UCSD-AML1 (cell line): ENCODE measurements around the gene LCN10.
A peak's percentile ranks its signal among the peaks of the same experiment; 100 is the strongest.
"Not testable (repeated sequence)": the region's sequence is repeated elsewhere in the genome, so short reads cannot be mapped to it uniquely, and the experiment has no call there.

ENCODE experiments used
- DNase-seq: peaks from one replicate; lab custom pipeline; 2025; ENCODE audit not compliant: unreplicated experiment; lab: John Stamatoyannopoulos, UW

The LCN10 gene

GRCh38 chr9:136742591-136743391 lies at the start of gene LCN10:
Gene LCN10, minus strand, starts transcription at chr9:136742940. Its CDS starts 37 bp downstream, at chr9:136742903.
- no peak for DNase-seq

DNA sequence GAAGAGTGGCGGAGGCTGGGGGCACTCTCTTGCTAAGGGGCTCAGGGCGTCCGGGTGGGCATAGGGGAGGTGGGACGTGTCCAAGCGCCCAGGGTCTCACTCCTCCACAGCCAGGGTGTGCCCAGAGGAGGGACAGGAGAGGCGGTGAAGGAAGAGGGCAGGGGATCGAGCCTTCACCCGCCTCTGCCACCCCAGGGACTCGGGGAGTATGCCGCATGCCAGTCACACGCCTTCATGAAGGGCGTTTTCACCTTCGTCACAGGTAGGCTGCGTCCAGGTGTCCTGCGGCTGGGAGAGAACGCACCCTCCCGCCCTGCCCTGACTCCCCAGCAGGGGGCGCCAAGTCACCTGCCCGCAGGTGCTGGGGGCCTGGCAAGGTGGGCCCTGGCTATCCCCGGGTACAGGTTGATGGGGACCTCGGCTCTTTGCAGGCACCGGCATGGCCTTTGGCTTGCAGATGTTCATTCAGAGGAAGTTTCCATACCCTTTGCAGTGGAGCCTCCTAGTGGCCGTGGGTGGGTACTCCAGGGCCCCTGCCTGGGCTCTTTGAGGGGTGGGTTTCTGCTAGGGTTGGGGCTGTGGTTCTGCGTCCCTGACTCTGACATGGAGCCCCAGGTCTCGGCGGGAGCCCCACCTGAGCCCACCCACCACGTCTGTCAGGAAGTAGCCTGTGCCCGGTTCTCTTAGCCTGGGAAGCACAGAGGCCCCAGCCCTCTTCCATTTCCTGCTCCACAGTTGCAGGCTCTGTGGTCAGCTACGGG lies 49.0 kb upstream of the LCN10 start:
- peak; percentile 66 for DNase-seq

- DNase-seq: peak; percentile 100
Observed at GRCh38 chr9:136790640-136791515, 48.1 kb upstream of the LCN10 start, which contains the start of gene TMEM141. Gene TMEM141, plus strand, starts transcription at chr9:136791344. Its CDS starts 27 bp downstream, at chr9:136791371.

DNA sequence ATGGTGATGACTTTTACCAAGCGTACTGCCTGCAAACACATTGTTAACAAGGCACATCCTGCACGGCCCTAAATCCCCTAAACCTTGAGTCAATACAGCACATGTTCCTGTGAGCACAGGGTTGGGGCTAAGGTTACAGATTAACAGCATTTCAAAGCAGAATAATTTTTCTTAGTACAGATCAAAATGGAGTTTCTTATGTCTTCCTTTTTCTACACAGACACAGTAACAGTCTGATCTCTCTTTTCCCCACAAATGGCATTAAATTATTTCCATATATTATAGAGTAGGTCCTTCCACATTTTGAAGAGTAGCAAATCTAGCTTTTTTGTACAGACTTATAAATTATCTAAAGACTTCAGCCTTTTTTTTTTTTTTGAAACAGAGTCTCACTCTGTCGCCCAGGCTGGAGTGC lies 46.8 kb upstream of the LCN10 start:
- no peak for DNase-seq

- not testable (repeated sequence) for DNase-seq
Observed at GRCh38 chr9:136788644-136789522, 46.1 kb upstream of the LCN10 start.

GRCh38 chr9:136787690-136788400 lies 45.1 kb upstream of the LCN10 start:
- DNase-seq: peak; percentile 68

DNA sequence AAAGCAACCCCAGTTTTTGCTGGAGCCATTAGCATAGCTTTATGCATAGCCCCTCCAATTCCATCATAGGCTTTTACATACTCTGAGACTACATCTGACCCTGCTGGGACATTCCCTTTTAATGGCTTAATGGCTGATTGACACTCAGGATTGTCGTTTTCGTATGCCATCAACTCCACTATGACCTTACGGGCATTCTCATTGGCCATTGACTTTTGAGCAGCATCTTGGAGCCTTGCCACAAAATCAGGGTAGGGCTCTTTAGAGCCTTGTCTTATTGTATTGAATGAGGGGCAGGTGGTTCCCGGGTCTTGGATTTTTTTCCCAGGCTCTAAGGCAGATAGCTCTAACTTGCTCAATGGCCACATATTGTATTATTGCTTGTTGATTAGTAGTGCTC lies 44.2 kb upstream of the LCN10 start:
- DNase-seq: not testable (repeated sequence)

DNA sequence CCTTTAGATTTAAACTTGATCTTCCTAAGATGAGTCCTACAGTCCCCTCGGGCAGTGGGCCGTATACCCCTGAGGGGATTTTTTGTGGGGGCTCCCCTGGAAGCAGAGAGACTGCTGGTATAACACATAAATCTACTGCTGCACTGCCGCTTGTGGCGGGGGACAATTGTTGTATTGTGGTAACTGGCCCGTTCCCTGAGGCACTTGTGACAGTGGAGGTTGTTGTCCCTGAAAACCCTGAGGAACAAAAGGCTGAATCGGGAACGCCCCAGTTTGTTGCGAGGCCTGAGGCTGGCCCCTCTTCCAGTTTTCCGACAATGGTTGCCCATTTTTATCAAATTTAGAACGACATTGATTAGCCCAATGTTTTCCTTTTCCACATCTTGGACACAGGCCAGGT lies 43.7 kb upstream of the LCN10 start:
- DNase-seq: no peak

GRCh38 chr9:136785565-136786355 lies 43.0 kb upstream of the LCN10 start:
- DNase-seq: not testable (repeated sequence)

- no peak for DNase-seq
Observed at GRCh38 chr9:136784997-136785361, 42.2 kb upstream of the LCN10 start.

DNA sequence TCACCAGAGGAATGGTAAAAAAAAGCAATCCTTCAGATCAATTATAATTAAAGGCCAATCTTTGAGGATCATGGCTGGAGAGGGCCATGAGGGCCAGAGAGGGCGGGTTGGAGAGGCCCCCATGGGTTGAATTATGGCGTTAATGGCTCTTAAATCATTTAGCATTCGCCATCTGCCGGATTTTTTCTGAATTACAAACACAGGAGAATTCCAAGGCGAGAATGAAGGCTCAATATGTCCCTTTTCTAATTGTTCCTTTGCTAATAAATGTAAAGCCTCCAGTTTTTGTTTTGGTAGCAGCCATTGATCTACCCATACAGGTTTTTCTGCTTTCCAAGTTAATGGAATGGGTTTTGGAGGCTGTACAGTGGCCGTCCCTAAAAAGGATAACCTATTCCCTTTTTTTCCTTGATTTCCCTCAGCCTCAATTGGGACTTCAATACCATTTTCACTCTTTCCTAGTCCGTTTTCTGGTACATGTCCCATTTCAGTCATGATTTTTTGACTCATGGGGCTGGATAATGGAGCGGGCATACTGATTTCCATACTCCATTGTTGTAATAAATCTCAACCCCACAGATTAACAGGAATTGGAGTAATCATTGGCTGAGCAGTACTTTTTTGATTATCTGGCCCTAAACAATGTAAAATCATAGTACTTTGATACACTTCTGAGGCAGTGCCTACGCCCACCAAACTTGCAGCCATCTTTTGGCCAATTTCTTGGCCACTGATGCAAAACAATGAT lies 41.7 kb upstream of the LCN10 start:
- DNase-seq: no peak

DNA sequence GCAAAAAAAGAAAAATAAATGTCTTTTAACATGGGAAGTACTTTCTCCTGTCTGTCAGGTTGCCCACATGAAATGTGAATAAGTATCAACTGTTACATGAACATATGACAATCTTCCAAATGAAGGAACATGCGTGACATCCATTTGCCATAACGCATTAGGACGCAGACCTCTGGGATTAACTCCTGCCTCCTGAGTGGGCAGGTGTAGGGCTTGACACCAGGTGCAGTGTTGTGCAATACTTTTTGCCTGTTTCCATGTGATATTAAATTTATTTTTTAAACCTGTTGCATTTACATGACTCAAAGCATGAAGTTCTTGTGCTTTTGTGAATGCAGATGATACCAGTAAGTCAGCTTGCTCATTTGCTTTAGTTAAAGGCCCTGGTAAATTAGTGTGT lies 39.7 kb upstream of the LCN10 start:
- DNase-seq: no peak

DNA sequence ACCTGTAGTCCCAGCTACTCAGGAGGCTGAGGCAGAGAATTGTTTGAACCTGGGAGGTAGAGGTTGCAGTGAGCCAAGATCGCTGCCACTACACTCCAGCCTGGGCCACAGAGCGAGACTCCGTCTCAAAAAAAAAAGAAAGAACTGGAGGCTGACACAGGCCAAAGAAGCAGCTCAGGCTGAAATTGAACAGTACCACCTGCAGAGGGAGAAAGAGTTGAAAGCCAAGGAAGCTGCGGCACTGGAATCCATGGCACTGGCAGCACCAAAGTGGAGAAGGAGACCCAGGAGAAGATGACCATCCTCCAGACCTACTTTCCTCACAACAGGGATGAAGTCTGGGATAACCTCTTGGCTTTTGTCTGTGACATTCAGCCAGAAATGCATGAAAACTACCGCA lies 37.1 kb upstream of the LCN10 start:
- DNase-seq: no peak

DNA sequence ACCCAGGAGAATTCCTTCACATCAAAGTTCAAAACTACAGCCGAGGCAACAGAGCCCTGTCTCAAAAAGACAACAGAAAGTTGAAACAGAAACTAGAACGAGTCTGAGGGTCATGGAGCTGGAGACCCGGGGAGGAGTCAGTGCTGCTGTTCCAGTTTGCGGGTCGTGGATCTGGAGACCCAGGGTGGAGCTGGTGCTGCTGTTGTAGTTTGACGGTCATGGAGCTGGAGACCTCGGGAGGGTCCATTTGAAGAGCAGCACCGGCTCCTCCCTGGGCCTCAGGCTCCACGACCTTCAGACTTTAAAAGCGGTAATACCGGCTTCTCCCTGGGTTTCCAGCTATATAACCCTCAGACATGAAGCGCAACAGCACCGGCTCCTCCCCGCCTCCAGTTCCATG lies 34.6 kb upstream of the LCN10 start:
- DNase-seq: no peak

GRCh38 chr9:136776947-136777346 lies 34.2 kb upstream of the LCN10 start:
- DNase-seq: no peak

DNA sequence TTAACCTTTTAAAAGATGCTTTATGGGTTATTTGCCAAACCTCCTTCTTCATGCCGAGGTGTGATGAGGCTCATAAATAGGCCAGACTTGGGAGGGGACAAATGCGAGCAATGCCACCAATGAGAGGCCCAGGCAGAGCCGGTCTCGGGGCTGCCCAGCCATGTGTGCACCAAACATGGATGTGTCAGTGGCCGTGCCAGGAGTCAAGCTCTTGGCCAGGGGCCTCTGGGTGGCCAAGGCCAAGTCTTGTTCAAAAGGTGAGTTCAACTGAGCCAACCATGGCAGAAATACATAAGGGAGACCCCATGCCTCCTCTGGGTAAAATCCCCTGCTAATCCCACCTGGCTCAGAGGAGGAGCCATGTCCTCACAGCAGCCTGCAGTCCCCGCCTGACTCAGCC lies 32.5 kb upstream of the LCN10 start:
- no peak for DNase-seq

- no peak for DNase-seq
Observed at GRCh38 chr9:136774416-136775045, 31.8 kb upstream of the LCN10 start.
